ENCODE data around the gene SERPINI1.
"Not testable (repeated sequence)": the region's sequence is repeated elsewhere in the genome, so short reads cannot be mapped to it uniquely, and the experiment has no call there.

SERPINI1 gene

GRCh38 chr3:167787440-167787839, 51.9 kb downstream of the SERPINI1 start:
- DNase-seq (ENCODE audit: low read depth, low spot score): no peak

- no peak for DNase-seq (ENCODE audit: low read depth, low spot score)
These were observed 62.9 kb downstream of the SERPINI1 start for GRCh38 chr3:167798443-167798842.

GRCh38 chr3:167808910-167809309, 73.4 kb downstream of the SERPINI1 start:
- DNase-seq (ENCODE audit: low read depth, low spot score): no peak

- no peak for DNase-seq (ENCODE audit: low read depth, low spot score)
These were observed 74.7 kb downstream of the SERPINI1 start for GRCh38 chr3:167810236-167810635.

GRCh38 chr3:167811031-167811430, 75.5 kb downstream of the SERPINI1 start:
- no peak for DNase-seq (ENCODE audit: low read depth, low spot score)

- no peak for DNase-seq (ENCODE audit: low read depth, low spot score)
These were observed 77.9 kb downstream of the SERPINI1 start for GRCh38 chr3:167813169-167814123.

- DNase-seq (ENCODE audit: low read depth, low spot score): no peak
These were observed 79.0 kb downstream of the SERPINI1 start for GRCh38 chr3:167814441-167814951.

GRCh38 chr3:167816953-167817352, 81.4 kb downstream of the SERPINI1 start:
- DNase-seq (ENCODE audit: low read depth, low spot score): no peak

- DNase-seq (ENCODE audit: low read depth, low spot score): no peak
These were observed 84.8 kb downstream of the SERPINI1 start for GRCh38 chr3:167820102-167820865.

- no peak for DNase-seq (ENCODE audit: low read depth, low spot score)
These were observed 85.8 kb downstream of the SERPINI1 start for GRCh38 chr3:167821248-167821805.

GRCh38 chr3:167823738-167824137, 88.2 kb downstream of the SERPINI1 start:
- DNase-seq (ENCODE audit: low read depth, low spot score): no peak

GRCh38 chr3:167827588-167827987, 92.1 kb downstream of the SERPINI1 start:
- DNase-seq (ENCODE audit: low read depth, low spot score): not testable (repeated sequence)

- DNase-seq (ENCODE audit: low read depth, low spot score): no peak
These were observed 93.5 kb downstream of the SERPINI1 start for GRCh38 chr3:167829071-167829470.

GRCh38 chr3:167830007-167830406, 94.5 kb downstream of the SERPINI1 start:
- DNase-seq (ENCODE audit: low read depth, low spot score): no peak

- no peak for DNase-seq (ENCODE audit: low read depth, low spot score)
These were observed 99.8 kb downstream of the SERPINI1 start for GRCh38 chr3:167835359-167835758.

- DNase-seq (ENCODE audit: low read depth, low spot score): no peak
These were observed 100.4 kb downstream of the SERPINI1 start for GRCh38 chr3:167835953-167836352.

GRCh38 chr3:167837466-167837865, 101.9 kb downstream of the SERPINI1 start:
- DNase-seq (ENCODE audit: low read depth, low spot score): no peak

- DNase-seq (ENCODE audit: low read depth, low spot score): no peak
These were observed 104.1 kb downstream of the SERPINI1 start for GRCh38 chr3:167839460-167840134.

GRCh38 chr3:167840247-167840646, 104.7 kb downstream of the SERPINI1 start:
- DNase-seq (ENCODE audit: low read depth, low spot score): no peak

GRCh38 chr3:167843481-167843880, 108.0 kb downstream of the SERPINI1 start:
- no peak for DNase-seq (ENCODE audit: low read depth, low spot score)

- no peak for DNase-seq (ENCODE audit: low read depth, low spot score)
These were observed 108.4 kb downstream of the SERPINI1 start for GRCh38 chr3:167843886-167844285.
